Posterior vena cava (tissue), 2 donors: ENCODE results near the gene GPATCH4. TPM values are rescaled to one million over a fixed set of nuclear protein-coding genes. Genes with fewer than 3 reads are reported as not detected.
"Not testable (repeated sequence)": the region's sequence is repeated elsewhere in the genome, so short reads cannot be mapped to it uniquely, and the experiment has no call there.

Experiments
- DNase-seq: peaks from one replicate; pipeline ENCODE4 v3.0.0-alpha.2; 2020; ENCODE audit warnings: low spot score
- intact Hi-C, 2 donors: fragments of 100-400 bp; cut with DNase I; formaldehyde crosslinking; loops; one replicate each; pipeline versions ENCODE4 v1.14.1 to v1.14.2; 2022 to 2023
- total RNA-seq, 2 donors: library from RNA; stranded (reverse); fragmentation: NEBNext Ultra II Directional; extraction: Animal tissue kit (Norgen Biotek cat#: 25700); gene quantifications; one replicate each; pipeline ENCODE4 v1.2.1, GENCODE V29; 2021
- donor health status: DM: yes; HTN: yes; CAD: no.
- donor health status: DM: yes; HTN: yes; CAD: no.

Gene GPATCH4
- total RNA-seq, 2 donors from 2014 or later, result 28.3 to 37.7 TPM

GRCh38 chr1:156559086-156559796 is 42.0 kb downstream of the GPATCH4 start:
- no peak for DNase-seq
- intact Hi-C loops, result no loop called here

GRCh38 chr1:156556354-156556753 is 44.9 kb downstream of the GPATCH4 start:
- DNase-seq, result no peak
- intact Hi-C loops, result no loop called here

GRCh38 chr1:156555715-156556114 is 45.6 kb downstream of the GPATCH4 start:
- intact Hi-C loops, result no loop called here
- no peak for DNase-seq

GRCh38 chr1:156554971-156555370 is 46.3 kb downstream of the GPATCH4 start:
- intact Hi-C loops, result no loop called here
- DNase-seq, result peak; percentile 18

- DNase-seq, result peak; percentile 52
- intact Hi-C loops, result no loop called here
Observed at GRCh38 chr1:156553860-156554485, 47.3 kb downstream of the GPATCH4 start.

- intact Hi-C loops, result not testable (repeated sequence)
- peak; percentile 76 for DNase-seq
Observed at GRCh38 chr1:156552937-156553336, 48.3 kb downstream of the GPATCH4 start.

GRCh38 chr1:156552518-156552917 is 48.8 kb downstream of the GPATCH4 start:
- peak; percentile 8 for DNase-seq
- intact Hi-C loops, result no loop called here

GRCh38 chr1:156551869-156552268 is 49.4 kb downstream of the GPATCH4 start:
- intact Hi-C loops, result no loop called here
- DNase-seq, result peak; percentile 22

GRCh38 chr1:156551066-156551643 is 50.1 kb downstream of the GPATCH4 start:
- intact Hi-C loops, result no loop called here

GRCh38 chr1:156550346-156550745 is 50.9 kb downstream of the GPATCH4 start:
- DNase-seq, result peak; percentile 47
- intact Hi-C loops, result no loop called here

More at GRCh38 chr1:156551066-156551643, 50.1 kb downstream of the GPATCH4 start:
- DNase-seq, result peak; percentile 31

- intact Hi-C loops, result no loop called here
- peak; percentile 31 for DNase-seq
Observed at GRCh38 chr1:156549831-156550230, 51.4 kb downstream of the GPATCH4 start.

- intact Hi-C loops, result no loop called here
- no peak for DNase-seq
Observed at GRCh38 chr1:156549390-156549789, 51.9 kb downstream of the GPATCH4 start.

- DNase-seq, result no peak
- intact Hi-C loops, result no loop called here
Observed at GRCh38 chr1:156547982-156548381, 53.3 kb downstream of the GPATCH4 start.

GRCh38 chr1:156547434-156547833 is 53.8 kb downstream of the GPATCH4 start:
- DNase-seq, result no peak
- intact Hi-C loops, result no loop called here

- DNase-seq, result peak; percentile 34
- intact Hi-C loops, result no loop called here
Observed at GRCh38 chr1:156546267-156546666, 55.0 kb downstream of the GPATCH4 start.

GRCh38 chr1:156544592-156545102 is 56.6 kb downstream of the GPATCH4 start:
- peak; percentile 18 for DNase-seq

More at GRCh38 chr1:156544592-156545102, 56.6 kb downstream of the GPATCH4 start:
- intact Hi-C loops, result no loop called here
